Activated T-cell treated with anti-CD3 and anti-CD28 coated beads, Interleukin-2, amount 50 U/mL, for 1 hour (primary cell): Measurements from ENCODE around the gene ADCY7.

Experiments used
- DNase-seq: peaks from one replicate; pipeline ENCODE4 v3.0.0-alpha.2; 2020

The ADCY7 gene

GRCh38 chr16:50269061-50269705 lies 2.8 kb downstream of the ADCY7 start:
- DNase-seq: peak; percentile 17

- peak; percentile 17 for DNase-seq
These were observed 3.6 kb downstream of the ADCY7 start for GRCh38 chr16:50269769-50270509.

GRCh38 chr16:50270510-50271147 lies 4.3 kb downstream of the ADCY7 start:
- peak; percentile 17 for DNase-seq

DNA sequence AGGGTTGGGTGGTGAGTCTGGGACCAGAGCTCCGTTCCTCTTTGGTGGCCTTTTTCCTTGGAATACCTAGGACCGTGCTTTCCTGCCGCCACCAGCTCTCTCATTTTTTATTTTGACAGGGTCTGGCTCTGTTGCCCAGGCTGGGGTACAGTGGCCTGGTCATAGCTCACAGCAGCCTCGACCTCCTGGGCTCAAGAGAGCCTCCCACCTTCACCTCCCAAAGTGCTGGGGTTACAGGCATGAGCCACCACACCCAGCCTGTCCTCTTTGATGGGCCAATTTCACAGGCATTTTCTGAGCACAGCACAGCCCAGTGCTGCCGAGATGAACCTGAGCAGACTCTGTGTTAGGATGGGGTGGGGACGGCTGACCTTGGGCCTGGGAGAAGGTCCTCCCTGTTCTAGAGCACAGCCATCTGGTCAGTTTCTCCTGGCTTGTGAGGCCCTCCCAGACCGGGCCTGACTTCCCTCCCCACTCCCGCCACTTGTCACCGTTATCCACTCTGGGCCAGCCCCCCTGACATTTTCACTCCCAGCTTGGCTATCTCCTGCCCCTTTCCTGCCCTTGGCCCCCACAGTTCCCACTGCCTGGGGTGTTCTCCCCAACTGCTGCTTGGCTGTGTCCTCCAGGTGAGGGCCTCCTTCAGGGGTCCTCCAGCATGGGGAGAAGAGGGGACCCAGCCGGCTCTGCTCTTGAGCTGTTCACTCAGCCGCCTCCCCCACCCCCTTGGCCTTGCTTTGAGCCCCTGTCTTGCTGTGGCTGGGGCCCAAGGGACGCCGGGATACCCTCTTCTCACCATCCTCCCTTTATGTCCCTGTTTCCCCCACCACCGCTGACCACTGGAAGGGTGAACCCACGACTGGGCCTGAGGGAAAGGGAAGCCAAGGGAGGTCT lies 5.0 kb downstream of the ADCY7 start:
- DNase-seq: peak; percentile 20

GRCh38 chr16:50272111-50272571 lies 5.8 kb downstream of the ADCY7 start:
- peak; percentile 29 for DNase-seq

DNA sequence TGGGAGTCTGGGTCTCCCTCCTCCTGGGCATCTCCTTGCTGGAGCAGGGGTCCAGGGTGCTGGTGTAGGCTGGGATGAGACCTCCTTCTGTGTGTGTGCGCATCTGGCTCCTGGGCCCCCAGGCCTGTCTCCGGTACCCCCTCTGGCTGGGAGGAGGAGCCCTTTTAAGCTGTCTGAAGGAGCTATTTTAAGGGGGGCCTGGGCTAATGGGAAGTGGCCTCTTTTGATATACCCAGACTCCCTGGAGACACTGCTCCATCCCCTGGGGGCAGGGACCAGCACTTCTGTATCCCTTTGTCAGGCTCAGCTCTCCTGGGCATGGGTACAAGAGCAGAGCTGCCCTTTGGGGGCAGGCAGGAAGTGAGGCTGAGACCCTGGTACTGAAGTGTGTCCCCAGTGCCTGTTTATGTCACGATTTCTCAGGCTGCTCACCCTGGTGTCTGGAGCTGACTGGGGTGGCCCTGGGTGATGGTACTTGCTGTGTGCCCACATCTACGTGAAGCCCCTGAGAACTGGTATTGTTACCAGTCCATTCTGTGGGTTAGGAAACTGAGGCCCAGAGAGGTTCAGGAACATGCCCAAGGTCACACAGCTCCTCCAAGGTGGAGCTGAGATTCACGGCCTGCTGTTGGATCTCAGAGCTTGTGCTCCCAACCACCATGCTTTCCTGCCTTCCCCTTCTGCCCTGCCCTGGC lies 6.5 kb downstream of the ADCY7 start:
- peak; percentile 25 for DNase-seq

DNA sequence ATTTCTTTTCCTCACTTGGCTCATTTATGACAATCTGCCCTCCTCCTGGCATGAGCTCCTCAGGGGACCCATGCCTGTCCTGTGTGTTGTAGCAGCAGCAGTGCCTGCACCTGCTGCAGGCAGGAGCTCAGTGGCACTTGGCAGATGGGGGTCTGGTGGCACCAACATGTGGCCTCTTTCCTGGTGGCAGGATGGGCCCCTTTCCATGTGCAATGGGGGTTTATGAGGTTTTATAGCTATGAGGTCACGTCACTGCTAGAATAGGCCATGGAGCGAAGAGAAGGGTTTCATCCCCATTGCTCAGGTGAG lies 7.0 kb downstream of the ADCY7 start:
- DNase-seq: no peak

DNA sequence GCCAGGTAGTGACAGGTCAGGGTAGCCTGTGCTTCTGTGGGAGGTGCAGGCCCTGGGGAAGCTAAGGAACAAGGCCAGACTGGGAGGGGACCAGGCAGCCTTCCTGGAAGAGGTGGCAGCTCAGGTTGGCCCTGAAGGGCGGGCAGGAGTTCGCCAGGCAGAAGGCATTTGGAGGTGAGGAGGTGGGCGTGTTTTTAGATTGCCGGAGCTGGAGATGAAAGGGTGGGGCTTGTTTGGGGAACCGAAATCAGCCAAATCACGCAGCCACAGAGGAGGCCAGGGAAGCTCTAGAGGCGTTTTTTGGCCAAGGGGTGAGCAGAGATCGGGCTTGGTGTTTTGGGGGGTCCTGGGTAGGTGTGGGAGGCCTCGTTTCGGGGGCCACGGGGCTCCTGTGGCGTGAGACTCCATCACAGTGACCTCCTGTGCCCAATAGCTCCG lies 7.6 kb downstream of the ADCY7 start:
- peak; percentile 43 for DNase-seq

- peak; percentile 64 for DNase-seq
These were observed 8.2 kb downstream of the ADCY7 start for GRCh38 chr16:50274326-50275097.

GRCh38 chr16:50275098-50275415 lies 8.7 kb downstream of the ADCY7 start:
- peak; percentile 31 for DNase-seq

DNA sequence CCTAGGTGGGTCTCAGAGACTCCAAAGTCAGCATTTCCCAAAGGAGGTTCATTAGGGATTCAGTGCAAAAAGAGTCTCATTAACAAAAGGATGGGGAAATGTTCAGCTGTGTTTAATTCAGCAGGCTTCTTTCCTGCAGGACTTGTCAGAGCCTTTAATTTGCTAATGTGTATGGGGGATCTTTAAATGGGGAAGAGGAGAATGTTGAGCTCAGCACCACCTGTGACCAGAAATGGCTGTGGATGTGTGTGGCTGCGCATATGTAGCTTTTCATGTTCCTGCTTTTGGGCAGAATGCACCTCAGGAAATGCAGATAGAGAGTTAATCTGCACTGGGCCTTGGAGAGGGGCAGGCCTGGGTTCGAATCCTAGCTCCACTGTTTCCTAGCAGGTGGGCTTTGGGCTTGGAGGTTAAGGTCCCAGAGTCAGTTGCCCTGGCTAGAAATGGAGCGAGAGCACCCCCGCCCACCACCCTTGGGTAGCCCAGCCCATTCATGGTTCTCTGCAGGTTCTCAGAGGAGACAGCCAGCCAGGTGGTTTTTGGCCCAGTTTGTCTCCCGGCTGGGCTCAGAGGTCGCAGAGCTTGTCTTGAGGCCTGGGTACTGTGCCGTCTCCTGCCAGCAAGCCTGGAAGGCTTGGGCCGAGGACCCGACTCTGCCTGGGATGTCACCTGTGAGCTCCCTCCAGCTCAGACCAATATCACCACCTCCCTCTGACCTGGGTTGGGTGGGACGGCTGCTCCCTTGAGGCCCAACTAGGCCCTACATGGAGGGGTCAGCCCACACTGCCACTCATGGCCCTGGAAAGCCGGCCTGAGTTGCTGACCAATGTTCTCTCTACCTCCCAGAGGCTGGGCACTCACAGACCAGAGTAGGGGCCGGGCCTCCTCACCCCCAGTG lies 9.3 kb downstream of the ADCY7 start:
- peak; percentile 18 for DNase-seq

DNA sequence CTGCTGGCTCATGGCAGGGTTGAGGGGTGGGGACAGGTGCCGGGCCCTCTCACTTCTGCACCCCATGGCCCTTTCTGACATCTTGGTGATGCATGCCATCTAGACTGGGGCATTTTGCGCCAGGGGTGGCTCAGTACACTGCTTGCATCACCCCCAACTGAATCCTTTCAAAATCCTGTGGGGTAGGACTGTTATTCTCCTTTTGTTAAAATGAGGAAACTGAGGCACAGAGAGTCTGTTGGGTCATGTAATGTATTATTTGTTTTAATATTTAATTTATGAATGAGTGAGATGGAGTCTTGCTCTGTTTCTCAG lies 9.9 kb downstream of the ADCY7 start:
- DNase-seq: no peak

GRCh38 chr16:50276801-50277555 lies 10.6 kb downstream of the ADCY7 start:
- no peak for DNase-seq

DNA sequence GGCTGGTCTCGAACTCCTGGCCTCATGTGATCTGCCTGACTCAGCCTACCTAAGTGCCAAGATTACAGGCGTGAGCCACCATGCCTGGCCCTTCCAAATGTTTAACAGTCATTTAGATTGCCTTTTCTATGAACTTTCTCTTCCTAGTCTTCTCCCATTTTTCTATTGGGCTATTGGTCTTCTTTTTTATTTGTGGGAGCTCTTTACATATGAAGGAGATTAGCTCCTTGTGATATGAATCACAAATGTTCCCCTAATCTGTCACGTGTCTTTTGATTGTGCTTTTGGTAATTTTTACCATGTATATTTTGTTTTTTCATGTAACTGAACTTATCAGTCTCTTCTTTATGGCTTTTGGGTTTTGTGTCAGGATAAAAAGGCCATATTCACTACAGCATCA lies 11.9 kb downstream of the ADCY7 start:
- no peak for DNase-seq

DNA sequence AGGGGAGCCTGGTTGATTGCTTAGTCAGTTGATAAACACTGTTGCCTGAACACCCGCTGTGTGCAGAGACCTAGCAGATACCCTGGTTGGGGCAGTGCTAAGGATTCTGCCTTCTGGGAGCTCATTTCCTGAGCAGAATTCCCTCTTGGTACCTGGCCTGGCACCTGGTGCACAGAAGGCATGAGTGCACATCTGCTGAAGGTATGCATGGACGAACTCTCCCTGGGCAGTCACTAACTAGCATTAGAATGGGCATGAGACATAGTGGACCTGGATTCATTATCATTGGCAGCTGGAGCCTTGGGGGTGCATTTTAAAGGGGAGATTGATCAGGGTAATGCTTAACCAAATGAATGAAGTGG lies 13.1 kb downstream of the ADCY7 start:
- DNase-seq: no peak

DNA sequence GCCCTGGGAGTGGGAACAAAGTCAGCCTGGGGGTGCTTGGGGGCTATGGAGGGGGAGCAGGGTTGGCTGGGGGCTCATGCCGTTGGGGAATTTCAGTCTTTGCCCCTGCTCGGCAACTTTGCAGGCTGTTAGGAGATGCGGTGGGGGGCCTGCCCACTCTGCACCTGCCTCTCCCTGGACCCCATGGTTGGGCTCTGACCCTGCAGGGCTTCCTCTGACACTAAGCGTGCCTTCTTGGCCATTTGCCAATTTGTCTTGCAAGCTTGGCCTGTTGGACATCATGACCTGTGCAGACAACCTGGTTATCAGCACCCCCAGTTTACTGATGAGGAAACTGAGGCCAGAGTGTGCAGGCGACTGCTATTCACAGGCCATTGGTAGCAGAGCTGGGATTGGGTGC lies 14.6 kb downstream of the ADCY7 start:
- DNase-seq: no peak

- no peak for DNase-seq
These were observed 15.1 kb downstream of the ADCY7 start for GRCh38 chr16:50281391-50282009.

GRCh38 chr16:50282010-50282538 lies 15.7 kb downstream of the ADCY7 start:
- peak; percentile 57 for DNase-seq

DNA sequence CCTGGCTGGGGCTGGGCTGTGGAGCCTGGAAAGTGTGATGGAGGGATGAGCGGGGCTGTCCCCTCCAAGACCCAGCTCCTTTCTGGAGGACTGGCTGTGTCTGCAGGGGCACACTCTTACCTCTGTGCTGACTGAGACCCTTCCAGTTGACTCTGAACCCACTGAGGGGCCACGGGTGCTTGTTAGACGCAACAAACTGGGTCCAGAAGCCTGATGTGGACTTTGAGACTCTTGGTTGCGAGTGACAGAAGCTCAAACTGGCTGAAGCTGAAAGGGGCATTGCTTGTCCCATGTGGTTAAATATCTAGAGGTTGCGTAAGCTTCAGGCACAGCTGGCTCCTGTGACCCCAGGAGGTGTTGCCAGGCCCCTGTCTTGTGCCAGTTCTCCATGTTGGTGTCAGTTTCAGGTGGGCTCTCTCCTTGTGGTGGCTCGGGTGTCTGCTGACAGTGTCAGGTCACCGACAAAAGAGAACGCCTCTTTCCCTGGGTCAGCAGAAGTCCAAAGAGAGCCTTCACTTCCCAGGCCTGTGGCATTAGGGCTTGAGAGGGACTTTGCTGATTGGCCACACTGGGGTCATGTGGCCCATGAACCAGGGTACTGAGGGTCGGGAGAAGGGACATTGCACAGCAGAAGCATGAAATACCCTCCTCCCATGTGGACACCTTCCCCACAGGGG lies 16.7 kb downstream of the ADCY7 start:
- DNase-seq: no peak
